Measurements from ENCODE around the gene DGCR6.
"Not testable (repeated sequence)": the region's sequence is repeated elsewhere in the genome, so short reads cannot be mapped to it uniquely, and the experiment has no call there.

The DGCR6 gene

GRCh38 chr22:18961201-18961600 lies 55.1 kb downstream of the DGCR6 start:
- DNase-seq = not testable (repeated sequence)
